ENCODE data around the gene MAST4. TPM values are rescaled to one million over a fixed set of nuclear protein-coding genes. Genes with fewer than 3 reads are reported as not detected.

Gene MAST4
- polyA plus RNA-seq, 1 donor (not counting 4 experiments of a cell fraction or from before 2014, with no cell fraction given): 19.8 TPM

DNA sequence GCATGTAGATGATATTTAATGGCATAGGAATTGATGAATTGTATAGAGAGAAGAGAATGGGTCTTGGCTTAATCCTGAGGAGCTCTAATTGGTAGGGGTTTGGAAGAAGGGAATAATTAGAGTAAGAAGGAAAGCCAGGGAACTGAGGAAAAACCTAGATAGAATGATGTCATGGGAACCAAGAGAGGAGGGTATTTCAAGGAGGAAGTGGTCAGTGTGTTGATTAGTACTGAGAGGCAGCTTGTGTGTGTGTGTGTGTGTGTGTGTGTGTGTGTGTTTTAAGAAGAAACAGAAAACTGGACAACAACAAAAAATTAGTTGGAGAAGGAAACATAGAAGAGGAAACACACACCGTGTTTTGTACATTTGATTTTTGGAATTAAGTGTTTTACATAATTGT lies 42.8 kb downstream of the MAST4 start:
- no peaks in the 10 kb centered on the region for H3K9me3 ChIP-seq (ENCODE audit: control insufficient read depth, low read depth, low read length)
- dilution Hi-C loops (cut with MboI; ENCODE audit: extremely low pct_ligation_motif_present, low sequenced_read_pairs): no loop called here
- no peak overlapping the region for H3K4me2 ChIP-seq (ENCODE audit: control insufficient read depth, extremely low read depth, insufficient read depth, low read depth, low read length)
- no peak overlapping the region for H3K9ac ChIP-seq (ENCODE audit: control insufficient read depth, extremely low read depth, insufficient read depth, low read length)
- no peak overlapping the region for H2AFZ ChIP-seq (ENCODE audit: control insufficient read depth, low read length)
- H3K4me3 ChIP-seq (ENCODE audit: control insufficient read depth in 2 of 3, extremely low read depth in 1 of 3, insufficient read depth in 2 of 3, low read depth in 1 of 3, low read length in 3 of 3): no peak overlapping the region
- no peaks in the 10 kb centered on the region for H3K4me1 ChIP-seq (ENCODE audit: control insufficient read depth, extremely low read depth, insufficient read depth, low read length)
- no peak for FAIRE-seq
- no peaks in the 10 kb centered on the region for H3K9me1 ChIP-seq (ENCODE audit: control insufficient read depth, extremely low read depth, insufficient read depth, low read length)
- no peaks in the 10 kb centered on the region for H3K27me3 ChIP-seq (ENCODE audit: control insufficient read depth, extremely low read depth, insufficient read depth, low read length)
- no peak for DNase-seq (ENCODE audit: low read depth, low spot score)
- H3K36me3 ChIP-seq (ENCODE audit: control insufficient read depth in 2 of 2, extremely low read depth in 1 of 2, insufficient read depth in 2 of 2, low read length in 2 of 2): no peaks in the 10 kb centered on the region
- TF ChIP-seq EZH2 (IDR thresholded peaks at IDR 0.05; ENCODE audit: low read length): no peak
- TF ChIP-seq, protein P1, sequence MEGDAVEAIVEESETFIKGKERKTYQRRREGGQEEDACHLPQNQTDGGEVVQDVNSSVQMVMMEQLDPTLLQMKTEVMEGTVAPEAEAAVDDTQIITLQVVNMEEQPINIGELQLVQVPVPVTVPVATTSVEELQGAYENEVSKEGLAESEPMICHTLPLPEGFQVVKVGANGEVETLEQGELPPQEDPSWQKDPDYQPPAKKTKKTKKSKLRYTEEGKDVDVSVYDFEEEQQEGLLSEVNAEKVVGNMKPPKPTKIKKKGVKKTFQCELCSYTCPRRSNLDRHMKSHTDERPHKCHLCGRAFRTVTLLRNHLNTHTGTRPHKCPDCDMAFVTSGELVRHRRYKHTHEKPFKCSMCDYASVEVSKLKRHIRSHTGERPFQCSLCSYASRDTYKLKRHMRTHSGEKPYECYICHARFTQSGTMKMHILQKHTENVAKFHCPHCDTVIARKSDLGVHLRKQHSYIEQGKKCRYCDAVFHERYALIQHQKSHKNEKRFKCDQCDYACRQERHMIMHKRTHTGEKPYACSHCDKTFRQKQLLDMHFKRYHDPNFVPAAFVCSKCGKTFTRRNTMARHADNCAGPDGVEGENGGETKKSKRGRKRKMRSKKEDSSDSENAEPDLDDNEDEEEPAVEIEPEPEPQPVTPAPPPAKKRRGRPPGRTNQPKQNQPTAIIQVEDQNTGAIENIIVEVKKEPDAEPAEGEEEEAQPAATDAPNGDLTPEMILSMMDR (optimal IDR thresholded peaks at IDR 0.05 in 1 of 3, IDR thresholded peaks at IDR 0.05 in 1 of 3, conservative IDR thresholded peaks at IDR 0.05 in 1 of 3; ENCODE audit: extremely low read depth in 1 of 3, insufficient read depth in 2 of 3, low read length in 3 of 3): no peak
- no peak overlapping the region for H3K27ac ChIP-seq (ENCODE audit: control insufficient read depth, insufficient read depth, low read length)
- H4K20me1 ChIP-seq (ENCODE audit: control insufficient read depth, extremely low read depth, insufficient read depth, low read length): no peaks in the 10 kb centered on the region
- H3K79me2 ChIP-seq (ENCODE audit: control insufficient read depth, insufficient read depth, low read length): no peaks in the 10 kb centered on the region

DNA sequence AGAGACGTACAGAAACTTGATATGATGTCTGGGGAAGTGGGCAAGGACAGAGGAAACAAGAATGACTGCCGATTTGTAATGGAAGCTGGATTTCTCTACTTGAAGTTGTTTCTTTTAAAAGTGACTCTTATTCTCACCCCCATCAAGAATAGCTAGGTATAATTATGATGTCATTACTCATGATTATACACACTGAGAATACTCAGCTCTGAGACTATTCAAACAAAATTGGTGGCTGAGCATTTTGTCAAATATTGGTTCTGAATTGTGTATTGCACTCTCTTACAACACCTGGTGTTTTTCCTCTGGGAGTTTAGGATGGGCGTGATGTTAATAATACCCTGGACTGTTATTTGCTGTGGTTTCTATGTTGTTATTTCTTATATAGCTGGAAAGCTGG lies 46.3 kb downstream of the MAST4 start:
- Histone ChIP-seq H4K20me1 (ENCODE audit: control insufficient read depth, extremely low read depth, insufficient read depth, low read length) (no peaks in the 10 kb centered on the region), H3K4me1 (ENCODE audit: control insufficient read depth, extremely low read depth, insufficient read depth, low read length) (peaks cover 4% of the 10 kb centered on the region), H3K9ac (ENCODE audit: control insufficient read depth, extremely low read depth, insufficient read depth, low read length) (no peak overlapping the region), H2AFZ (ENCODE audit: control insufficient read depth, low read length) (no peak overlapping the region), H3K4me2 (ENCODE audit: control insufficient read depth, extremely low read depth, insufficient read depth, low read depth, low read length) (no peak overlapping the region), H3K27ac (ENCODE audit: control insufficient read depth, insufficient read depth, low read length) (no peak overlapping the region), H3K9me1 (ENCODE audit: control insufficient read depth, extremely low read depth, insufficient read depth, low read length) (no peaks in the 10 kb centered on the region), H3K9me3 (ENCODE audit: control insufficient read depth, low read depth, low read length) (no peaks in the 10 kb centered on the region), H3K27me3 (ENCODE audit: control insufficient read depth, extremely low read depth, insufficient read depth, low read length) (no peaks in the 10 kb centered on the region), H3K4me3 (ENCODE audit: control insufficient read depth in 2 of 3, extremely low read depth in 1 of 3, insufficient read depth in 2 of 3, low read depth in 1 of 3, low read length in 3 of 3) (no peak overlapping the region), H3K36me3 (ENCODE audit: control insufficient read depth in 2 of 2, extremely low read depth in 1 of 2, insufficient read depth in 2 of 2, low read length in 2 of 2) (no peaks in the 10 kb centered on the region), H3K79me2 (ENCODE audit: control insufficient read depth, insufficient read depth, low read length) (no peaks in the 10 kb centered on the region)
- dilution Hi-C loops (cut with MboI; ENCODE audit: extremely low pct_ligation_motif_present, low sequenced_read_pairs): no loop called here
- no peak for TF ChIP-seq EZH2 (IDR thresholded peaks at IDR 0.05; ENCODE audit: low read length)
- TF ChIP-seq, protein P1 (optimal IDR thresholded peaks at IDR 0.05 in 1 of 3, IDR thresholded peaks at IDR 0.05 in 1 of 3, conservative IDR thresholded peaks at IDR 0.05 in 1 of 3; ENCODE audit: extremely low read depth in 1 of 3, insufficient read depth in 2 of 3, low read length in 3 of 3): no peak
- DNase-seq (ENCODE audit: low read depth, low spot score): no peak
- FAIRE-seq: no peak

Measured in keratinocyte (primary cell).